SK-N-SH (cell line): ENCODE results near the gene KCNJ16.

Source experiments
- CTCF ChIP-seq: fragments of 200-600 bp; sonication (generic); IDR thresholded peaks from 2 replicates; pipeline ENCODE4 v1.6.1; 2017; ENCODE audit warnings: antibody characterized with exemption, mild to moderate bottlenecking, moderate library complexity
- EP300 ChIP-seq, 2 experiments: IDR thresholded peaks; 2 replicates each; pipeline versions ENCODE4 v1.4.0 to v1.6.1; 2012; ENCODE audit warnings: borderline replicate concordance in 1 of 2, low read depth in 1 of 2, low read length in 1 of 2
- EZH2phosphoT487 ChIP-seq: fragments of 200-600 bp; sonication (generic); IDR thresholded peaks from 2 replicates; pipeline ENCODE4 v1.6.1; 2017; ENCODE audit warnings: low read depth, mixed run types, mild to moderate bottlenecking, antibody characterized with exemption, moderate library complexity, borderline replicate concordance
- JUND ChIP-seq: IDR thresholded peaks from 2 replicates; pipeline ENCODE4 v1.4.0; 2012
- MEF2A ChIP-seq: IDR thresholded peaks from 2 replicates; pipeline ENCODE4 v1.4.0; 2012; ENCODE audit warnings: low read depth, borderline replicate concordance
- NFIC ChIP-seq: IDR thresholded peaks from 2 replicates; pipeline ENCODE4 v1.4.0; 2012; ENCODE audit warnings: borderline replicate concordance
- TEAD4 ChIP-seq: IDR thresholded peaks from 2 replicates; pipeline ENCODE4 v1.4.0; 2012; ENCODE audit warnings: mild to moderate bottlenecking, borderline replicate concordance; ENCODE audit not compliant: insufficient read depth
- USF2 ChIP-seq: fragments of 150-350 bp; IDR thresholded peaks from 2 replicates; pipeline ENCODE4 v1.6.1; 2017; ENCODE audit warnings: antibody characterized with exemption, low read length, low read depth, borderline replicate concordance

DNA sequence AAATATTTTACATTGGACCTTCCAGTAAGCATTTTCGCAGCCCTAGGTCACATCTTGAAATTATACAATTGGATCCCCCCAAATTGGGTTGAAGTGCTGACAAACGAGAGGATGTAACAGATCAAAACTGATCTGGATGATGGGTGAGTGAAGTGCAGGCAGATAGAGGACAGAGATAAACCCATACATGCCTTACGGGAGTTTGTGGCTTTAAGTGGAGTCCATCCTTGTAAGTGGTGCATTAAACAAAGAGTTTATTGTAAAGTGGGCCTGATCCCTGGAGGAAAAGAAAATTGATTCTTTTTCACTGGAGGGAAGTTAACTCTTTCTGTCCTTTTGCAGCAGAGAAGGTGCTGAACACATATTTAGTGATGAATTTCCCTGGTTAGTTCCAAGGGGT, 55.3 kb downstream of the KCNJ16 start:
- no peak for TF ChIP-seq CTCF
- no peak for TF ChIP-seq TEAD4
- no peak for TF ChIP-seq USF2
- no peak for TF ChIP-seq EP300 (IDR thresholded peaks at IDR 0.05; ENCODE audit: borderline replicate concordance in 1 of 2, low read depth in 1 of 2, low read length in 1 of 2)
- TF ChIP-seq MEF2A = no peak
- TF ChIP-seq NFIC = no peak
- no peak for TF ChIP-seq JUND
- no peak for TF ChIP-seq EZH2phosphoT487
